Uterus (tissue), 4 donors: ENCODE measurements around the gene NLRP12. TPM values are rescaled to one million over a fixed set of nuclear protein-coding genes. Genes with fewer than 3 reads are reported as not detected.

ENCODE experiments used
- DNase-seq, 2 donors: peaks; one replicate each; pipeline ENCODE4 v3.0.0-alpha.2; 2019 to 2020
- H3K27ac ChIP-seq, 2 donors: fragments of 200-600 bp; sonication (generic); 1 replicate in 1 of 2; 2 replicates in 1 of 2; pipeline ENCODE4 v1.5.1; 2016 to 2018
- H3K27me3 ChIP-seq, 2 donors: fragments of 200-600 bp; sonication (generic); one replicate each; pipeline ENCODE4 v1.5.1; 2018 to 2019; ENCODE audit warnings: control low read depth in 1 of 2
- H3K36me3 ChIP-seq, 2 donors: fragments of 200-600 bp; sonication (generic); one replicate each; pipeline ENCODE4 v1.5.1; 2019; ENCODE audit warnings: control low read depth in 1 of 2
- H3K4me1 ChIP-seq, 2 donors: fragments of 200-600 bp; sonication (generic); one replicate each; pipeline ENCODE4 v1.5.1; 2018 to 2019; ENCODE audit warnings: control low read depth in 1 of 2
- H3K4me3 ChIP-seq, 2 donors: fragments of 200-600 bp; sonication (generic); 1 replicate in 1 of 2; 2 replicates in 1 of 2; pipeline ENCODE4 v1.5.1; 2018 to 2019; ENCODE audit warnings: mild to moderate bottlenecking in 1 of 2
- H3K9me3 ChIP-seq, 2 donors: fragments of 200-600 bp; sonication (generic); one replicate each; pipeline ENCODE4 v1.5.1; 2019; ENCODE audit warnings: control low read depth in 1 of 2
- CTCF ChIP-seq, 4 experiments: fragments of 200-600 bp in 2 of 4; fragments of 450-650 bp in 2 of 4; sonication (generic) in 2 of 4; IDR thresholded peaks; one replicate each; pipeline ENCODE4 v1.5.1; 2016 to 2019; ENCODE audit warnings: antibody characterized with exemption in 4 of 4, mild to moderate bottlenecking in 2 of 4, moderate library complexity in 1 of 4
- POLR2A ChIP-seq, 2 donors: fragments of 450-650 bp; IDR thresholded peaks; one replicate each; pipeline ENCODE4 v1.6.1; 2016; ENCODE audit warnings: antibody characterized with exemption in 2 of 2, mild to moderate bottlenecking in 1 of 2, moderate library complexity in 1 of 2
- intact Hi-C: fragments of 100-400 bp; cut with DNase I; formaldehyde crosslinking; loops from one replicate; pipeline ENCODE4 v1.15.1; 2023; ENCODE audit warnings: low total_unique reads
- total RNA-seq, 4 donors: library from RNA; depleted of rRNA in 3 of 4; stranded (reverse); fragments of >200 nt in 3 of 4; gene quantifications; one replicate each; pipeline versions ENCODE4 v1.1.0 to v1.2.4, GENCODE V29; 2014 to 2023
- donor health status: DM: yes; HTN: yes; CAD: no.

Gene NLRP12
- total RNA-seq, 4 donors from 2014 or later = 0.34 to 0.90 (median 0.59) TPM; not detected in 1

GRCh38 chr19:53868892-53869804 lies 45.0 kb upstream of the NLRP12 start:
- intact Hi-C loops = no loop called here
- Histone ChIP-seq H3K4me1 (no peaks in the 10 kb centered on the region), H3K9me3 (no peaks in the 10 kb centered on the region), H3K36me3 (no peaks in the 10 kb centered on the region), H3K4me3 (peak overlapping the region; percentile 74 to 92), H3K27ac (peak overlapping the region; percentile 86 to 99), H3K27me3 (no peaks in the 10 kb centered on the region)
- peak; percentile 73 to 86 for TF ChIP-seq POLR2A (IDR thresholded peaks at IDR 0.05)
- TF ChIP-seq CTCF (IDR thresholded peaks at IDR 0.05) = peak; percentile 22 to 67 (median 43)
- peak; percentile 92 to 95 for DNase-seq

GRCh38 chr19:53868091-53868891 lies 44.2 kb upstream of the NLRP12 start:
- TF ChIP-seq POLR2A (IDR thresholded peaks at IDR 0.05) = no peak
- no peak for TF ChIP-seq CTCF (IDR thresholded peaks at IDR 0.05)
- no peaks in the 10 kb centered on the region for H3K36me3 ChIP-seq
- intact Hi-C loops = no loop called here
- no peaks in the 10 kb centered on the region for H3K9me3 ChIP-seq
- peak overlapping the region; percentile 86 to 99 for H3K27ac ChIP-seq
- no peaks in the 10 kb centered on the region for H3K4me1 ChIP-seq
- no peaks in the 10 kb centered on the region for H3K27me3 ChIP-seq
- DNase-seq = peak; percentile 61 to 71
- peak overlapping the region; percentile 74 to 92 for H3K4me3 ChIP-seq

- Histone ChIP-seq H3K9me3 (no peaks in the 10 kb centered on the region), H3K4me1 (no peaks in the 10 kb centered on the region), H3K4me3 (peak within 1 kb of the TSS; percentile 74 to 92), H3K27ac (peak within 1 kb of the TSS; percentile 86 to 99), H3K36me3 (no peaks in the 10 kb centered on the region), H3K27me3 (no peaks in the 10 kb centered on the region)
- TF ChIP-seq CTCF (IDR thresholded peaks at IDR 0.05) = peak in 1 of 4 experiments; percentile 15
- peak; percentile 43 to 86 for TF ChIP-seq POLR2A (IDR thresholded peaks at IDR 0.05)
- intact Hi-C loops = no loop called here
- peak; percentile 100 for DNase-seq
These were observed 43.3 kb upstream of the NLRP12 start, which contains the start of gene MYADM for GRCh38 chr19:53867225-53868090. Gene MYADM (plus strand): TSS chr19:53867883. CDS start chr19:53873530, 5,647 bp downstream.

GRCh38 chr19:53866865-53867224 lies 42.7 kb upstream of the NLRP12 start:
- no peaks in the 10 kb centered on the region for H3K9me3 ChIP-seq
- H3K36me3 ChIP-seq = no peaks in the 10 kb centered on the region
- no peaks in the 10 kb centered on the region for H3K27me3 ChIP-seq
- DNase-seq = peak; percentile 45 to 46
- no peak for TF ChIP-seq POLR2A (IDR thresholded peaks at IDR 0.05)
- no peak for TF ChIP-seq CTCF (IDR thresholded peaks at IDR 0.05)
- H3K4me3 ChIP-seq = peak overlapping the region; percentile 74 to 92
- H3K27ac ChIP-seq = peak overlapping the region; percentile 86 to 99
- no peaks in the 10 kb centered on the region for H3K4me1 ChIP-seq
- intact Hi-C loops = no loop called here
